ENCODE results near the gene TSHZ2.
A peak's percentile ranks its signal among the peaks of the same experiment; 100 is the strongest.
"Not testable (repeated sequence)": the region's sequence is repeated elsewhere in the genome, so short reads cannot be mapped to it uniquely, and the experiment has no call there.

The TSHZ2 gene

DNA sequence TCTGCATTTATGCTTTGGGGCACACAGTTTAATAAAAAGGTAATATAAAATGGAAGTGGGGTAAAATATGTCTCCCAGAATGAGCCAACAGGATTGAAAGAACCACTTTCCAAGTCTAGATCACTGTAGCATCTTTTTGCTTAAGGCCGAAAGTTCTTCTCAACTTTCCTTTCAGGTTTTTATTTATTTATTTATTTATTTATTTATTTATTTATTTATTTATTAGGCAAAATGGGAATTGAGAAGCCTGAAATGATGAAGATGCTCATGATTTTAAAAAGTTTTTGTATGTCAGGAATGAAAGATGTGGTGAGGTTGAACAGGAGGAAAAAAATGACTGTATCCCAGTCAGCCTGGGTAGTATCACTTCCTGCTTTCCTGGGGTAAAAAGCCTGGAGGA is 24.0 kb downstream of the TSHZ2 start:
- no peak for DNase-seq (ENCODE audit: low spot score)

DNA sequence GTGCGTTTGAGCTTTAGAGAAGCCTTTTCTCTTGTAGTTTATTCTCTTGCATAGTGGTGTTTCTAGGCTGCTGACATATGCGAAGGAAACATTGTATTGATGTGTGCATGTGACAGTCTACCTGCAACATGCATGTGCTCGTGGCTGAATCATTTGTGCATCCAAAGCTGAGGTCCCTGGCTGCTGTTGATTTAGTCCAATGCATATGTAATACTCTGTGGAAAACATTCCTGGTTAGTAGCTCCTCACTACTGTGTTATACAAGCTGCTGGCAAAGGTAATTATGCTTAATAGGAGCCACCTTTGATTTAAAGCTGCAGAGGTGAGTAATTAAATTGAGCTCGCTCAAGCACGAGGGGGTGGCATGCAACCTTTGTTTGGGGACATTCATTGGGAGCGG is 24.5 kb downstream of the TSHZ2 start:
- DNase-seq (ENCODE audit: low spot score): no peak

DNA sequence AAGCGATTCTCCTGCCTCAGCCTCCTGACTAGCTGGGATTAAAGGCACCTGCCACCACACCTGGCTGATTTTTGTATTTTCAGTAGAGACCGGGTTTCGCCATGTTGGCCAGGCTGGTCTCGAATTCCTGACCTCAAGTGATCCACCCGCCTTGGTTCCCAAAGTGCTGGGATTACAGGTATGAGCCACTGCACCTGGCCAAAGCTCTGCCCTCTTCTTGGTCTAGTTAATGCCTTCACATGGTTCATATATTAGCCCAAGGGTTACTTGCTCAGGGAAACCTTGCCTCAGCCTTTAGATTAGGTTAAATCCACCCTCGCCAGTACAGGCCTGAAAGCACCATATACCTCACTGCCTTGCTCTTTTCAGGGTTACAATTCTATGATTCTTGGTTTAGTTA is 26.1 kb downstream of the TSHZ2 start:
- DNase-seq (ENCODE audit: low spot score): no peak

DNA sequence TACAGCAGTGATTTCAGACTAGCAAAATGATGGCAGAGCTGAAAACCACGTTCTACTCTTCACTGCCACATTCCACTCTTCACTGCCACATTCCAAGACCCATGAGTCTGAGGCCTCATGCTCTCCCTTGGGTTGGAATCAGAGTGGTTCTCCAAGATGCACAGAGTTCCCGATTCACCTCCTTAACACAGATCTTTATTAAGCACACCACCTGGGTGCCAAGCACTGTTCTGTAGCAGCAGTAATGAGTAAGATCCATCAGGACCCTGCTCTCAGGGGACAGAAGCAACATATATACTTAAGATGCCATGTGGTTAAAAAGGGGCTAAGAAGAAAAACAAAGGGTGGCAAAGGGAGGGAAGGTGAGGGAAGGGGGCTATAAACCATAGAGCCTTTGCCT is 26.9 kb downstream of the TSHZ2 start:
- no peak for DNase-seq (ENCODE audit: low spot score)

DNA sequence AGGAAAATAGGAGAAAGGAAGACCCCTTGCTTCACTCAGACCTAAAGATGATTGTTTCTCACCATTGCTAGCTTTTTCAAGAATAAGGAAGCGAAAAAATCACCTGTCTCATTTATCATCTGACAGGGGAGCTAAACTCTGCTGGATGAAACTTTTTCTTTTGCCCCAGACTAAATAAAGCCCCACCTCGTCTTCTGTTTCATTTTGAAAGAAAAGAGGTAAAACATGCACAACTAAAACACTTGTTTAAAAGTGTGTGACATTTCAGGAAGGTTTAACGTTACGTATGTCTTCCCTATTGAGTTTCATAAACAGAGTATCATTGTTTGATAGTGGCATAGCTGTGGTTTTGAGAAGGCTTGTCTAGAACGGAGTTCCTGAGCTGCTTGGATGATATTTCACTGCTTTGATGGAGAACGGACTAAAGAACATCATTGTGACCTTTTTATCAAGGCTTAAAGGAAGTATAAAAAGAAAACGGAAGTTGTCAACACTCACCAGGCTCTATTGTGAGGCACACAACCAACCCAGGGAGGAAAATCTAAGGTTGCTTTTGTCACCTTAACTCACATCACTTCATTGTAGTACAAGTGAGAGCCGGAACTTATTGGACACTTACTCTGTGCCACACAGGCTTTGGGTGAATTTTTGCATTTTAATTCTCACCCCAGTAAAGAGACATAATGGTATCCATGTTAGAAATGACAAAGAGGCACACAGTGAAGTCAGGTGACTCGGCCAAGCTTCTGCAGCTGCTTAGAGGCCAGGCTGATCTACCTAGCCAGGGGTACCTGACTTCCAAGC is 29.5 kb downstream of the TSHZ2 start:
- DNase-seq (ENCODE audit: low spot score): no peak

DNA sequence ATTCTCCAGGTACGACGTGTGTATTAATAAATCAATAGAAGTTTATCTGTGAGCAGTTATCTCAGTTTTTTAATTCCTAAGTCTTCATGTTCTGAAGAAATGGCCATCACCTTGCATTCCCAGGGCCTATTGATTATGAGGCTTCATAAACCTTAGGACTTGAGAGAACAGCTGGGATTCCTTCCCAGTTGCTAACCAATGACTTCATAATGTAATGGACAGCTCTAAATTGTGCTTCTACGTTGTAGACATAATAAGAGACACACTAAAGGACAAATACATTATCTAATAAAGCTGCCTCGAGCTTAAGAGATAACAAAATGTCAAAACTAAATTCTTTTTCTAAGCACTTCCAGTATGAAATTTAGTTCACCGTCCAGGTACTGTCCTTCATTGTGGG is 30.6 kb downstream of the TSHZ2 start:
- no peak for DNase-seq (ENCODE audit: low spot score)

DNA sequence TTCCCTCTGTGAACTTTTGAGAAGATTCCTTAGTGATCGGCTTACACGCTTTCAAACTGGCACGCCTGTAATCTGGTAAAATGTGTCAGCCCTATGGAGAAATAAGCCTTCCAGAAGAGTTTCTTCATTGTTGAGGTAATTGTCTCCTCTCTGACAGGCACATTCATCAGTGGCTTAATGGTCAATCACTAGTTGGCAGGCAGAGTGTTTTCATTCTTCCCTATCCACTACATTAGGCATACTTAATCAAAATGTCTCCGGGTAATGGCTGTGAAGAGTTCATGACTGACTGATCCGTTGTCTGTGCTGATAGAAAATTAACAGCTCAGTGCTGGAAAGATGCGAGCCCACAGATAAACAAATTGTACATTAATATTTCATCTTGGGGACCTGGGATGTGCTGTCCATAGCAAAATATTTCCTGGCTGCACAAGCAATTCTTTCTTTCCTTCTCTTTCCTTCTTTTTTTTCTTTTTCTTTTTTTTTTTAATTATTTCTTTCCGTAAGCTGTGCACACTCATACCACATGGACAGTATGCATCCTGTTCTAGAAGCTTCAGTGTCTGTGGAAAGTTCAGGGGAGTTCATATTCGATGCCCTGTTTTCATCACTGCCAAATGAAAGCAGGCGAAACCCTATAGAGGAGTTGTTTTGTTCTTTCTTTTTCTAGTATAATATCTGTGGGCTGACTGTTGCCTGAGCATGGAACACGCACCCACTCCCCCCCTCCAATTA is 31.4 kb downstream of the TSHZ2 start:
- DNase-seq (ENCODE audit: low spot score): no peak

DNA sequence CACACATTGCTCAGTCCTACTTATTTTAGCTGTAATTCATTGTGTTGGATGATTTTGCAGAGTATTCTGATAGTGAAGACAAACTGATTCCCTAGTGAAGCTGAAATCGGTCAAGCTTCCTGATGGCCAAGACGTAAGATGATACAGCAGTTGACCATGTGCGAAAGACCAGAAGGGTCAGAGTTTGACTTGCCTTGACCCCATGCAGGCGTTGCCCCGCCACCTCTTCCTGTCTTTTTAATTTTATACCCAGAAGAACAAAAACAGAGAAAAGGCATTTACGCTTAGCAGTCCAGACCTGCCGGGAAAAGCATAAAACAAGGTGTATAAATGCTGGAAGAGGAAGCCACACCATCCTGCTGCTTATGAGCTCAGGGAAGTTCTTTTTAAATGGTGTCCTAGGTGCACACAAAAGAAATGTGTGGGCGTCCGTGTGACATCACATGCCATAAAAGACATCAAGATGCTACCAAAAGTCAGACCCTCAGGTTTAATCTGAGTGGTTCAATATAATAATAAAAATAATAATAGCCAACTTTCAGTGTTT is 32.2 kb downstream of the TSHZ2 start:
- DNase-seq (ENCODE audit: low spot score): no peak

DNA sequence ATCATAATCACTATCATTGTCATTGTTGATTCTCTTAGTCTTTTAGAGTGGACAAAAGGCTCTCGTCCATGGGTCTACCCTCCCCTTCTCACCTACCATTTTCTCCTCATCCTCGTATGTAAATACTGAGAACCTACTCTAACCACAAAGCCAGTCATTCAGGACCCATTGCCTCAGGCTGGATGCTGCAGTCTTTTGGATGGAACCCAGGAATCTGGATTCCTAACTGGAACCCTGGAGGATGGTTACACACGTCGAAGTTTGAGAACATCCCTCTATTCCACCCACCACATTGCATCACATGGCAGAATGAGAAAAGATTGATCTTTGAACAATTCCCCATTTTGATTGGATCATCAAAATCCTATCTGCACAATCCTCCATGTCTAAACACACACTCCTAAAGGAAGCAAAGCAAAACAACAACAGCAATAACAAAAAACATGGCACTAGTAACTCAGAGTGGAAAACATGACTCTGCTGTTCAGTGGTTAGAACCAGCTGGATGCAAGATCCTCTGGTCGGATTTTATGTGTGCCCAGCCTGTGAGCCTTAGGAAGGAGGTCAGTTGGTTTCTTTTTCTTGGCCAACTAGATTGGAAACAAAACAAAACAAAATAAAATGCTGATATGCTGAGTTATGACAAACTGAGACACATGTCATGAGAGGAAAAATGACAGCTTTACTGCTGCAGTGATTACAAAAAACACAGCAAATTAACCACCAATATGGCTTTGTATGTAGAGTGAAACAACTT is 38.0 kb downstream of the TSHZ2 start:
- no peak for DNase-seq (ENCODE audit: low spot score)

DNA sequence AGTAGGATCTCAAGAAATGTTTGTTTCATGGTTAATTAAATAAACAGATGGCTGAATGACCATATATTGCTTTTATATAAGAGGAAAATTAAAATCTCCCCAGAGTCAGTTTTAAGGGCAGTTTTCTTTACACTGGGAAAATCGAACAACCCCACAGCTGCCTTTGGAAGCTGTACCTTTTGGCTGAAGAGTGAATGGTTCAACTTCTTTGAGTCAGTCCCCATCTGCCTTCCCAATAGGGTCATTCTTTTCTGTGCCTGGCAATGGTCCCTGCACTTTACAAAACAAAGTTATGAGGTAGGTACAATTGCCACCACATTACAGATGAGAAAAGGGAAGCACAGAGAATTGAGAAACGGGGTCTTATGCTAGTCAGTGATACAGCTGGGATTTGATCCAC is 39.5 kb downstream of the TSHZ2 start:
- DNase-seq (ENCODE audit: low spot score): no peak

DNA sequence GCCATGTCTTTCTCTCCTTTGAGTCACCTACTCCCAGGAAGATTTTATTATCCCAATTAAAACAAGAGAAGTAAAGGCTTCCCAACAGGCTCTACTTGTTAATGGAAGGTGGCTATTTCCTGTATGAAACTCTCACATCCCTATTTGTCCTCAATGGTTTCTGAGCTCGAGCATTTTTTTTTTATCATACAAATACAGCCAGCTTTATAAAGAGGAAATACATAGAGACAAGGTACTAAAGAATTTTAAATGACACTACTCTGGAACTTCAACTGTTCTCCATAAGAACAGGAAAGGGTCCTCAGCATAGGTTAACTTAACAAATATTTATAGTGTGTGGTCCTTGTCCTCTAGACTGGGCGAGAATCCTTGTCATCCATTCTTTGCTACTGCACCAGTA is 41.0 kb downstream of the TSHZ2 start:
- DNase-seq (ENCODE audit: low spot score): no peak

DNA sequence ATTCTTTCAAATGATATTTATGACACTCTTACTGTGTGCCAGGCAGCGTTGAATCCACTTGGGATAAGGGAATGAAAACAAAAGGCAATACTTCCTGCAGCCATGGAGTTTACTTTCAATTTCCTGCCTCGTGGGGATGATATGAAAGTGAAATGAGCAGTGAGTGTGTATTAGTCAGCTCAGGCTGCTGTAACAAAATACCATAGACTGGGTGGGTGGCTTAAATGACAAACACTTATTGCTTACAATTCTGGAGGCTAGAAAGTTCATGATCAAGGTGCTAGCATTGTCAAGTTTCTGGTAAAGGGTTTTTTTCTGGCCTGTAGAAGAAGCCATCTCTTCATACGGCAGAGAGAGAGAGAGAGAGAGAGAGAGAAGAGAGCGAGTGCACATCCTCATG is 41.7 kb downstream of the TSHZ2 start:
- DNase-seq (ENCODE audit: low spot score): no peak

DNA sequence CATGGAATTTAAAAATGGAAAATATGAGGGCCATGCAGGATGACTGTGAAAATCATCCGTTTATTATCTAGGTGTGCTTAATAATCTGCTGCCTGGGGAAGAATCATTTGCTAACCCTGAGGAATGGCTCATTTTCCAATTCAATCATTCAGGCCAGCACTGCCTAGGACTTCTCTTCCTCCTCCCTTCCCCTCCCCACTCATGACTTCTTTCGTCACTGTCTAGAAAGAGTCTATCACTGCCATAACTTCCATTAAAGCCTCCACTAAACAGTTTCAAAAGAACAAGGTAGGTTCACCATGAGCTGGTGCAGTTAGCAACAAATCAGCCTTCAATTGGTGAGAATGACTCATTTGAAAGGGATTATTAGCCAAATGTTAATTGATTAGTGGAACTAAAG is 43.9 kb downstream of the TSHZ2 start:
- DNase-seq (ENCODE audit: low spot score): no peak

DNA sequence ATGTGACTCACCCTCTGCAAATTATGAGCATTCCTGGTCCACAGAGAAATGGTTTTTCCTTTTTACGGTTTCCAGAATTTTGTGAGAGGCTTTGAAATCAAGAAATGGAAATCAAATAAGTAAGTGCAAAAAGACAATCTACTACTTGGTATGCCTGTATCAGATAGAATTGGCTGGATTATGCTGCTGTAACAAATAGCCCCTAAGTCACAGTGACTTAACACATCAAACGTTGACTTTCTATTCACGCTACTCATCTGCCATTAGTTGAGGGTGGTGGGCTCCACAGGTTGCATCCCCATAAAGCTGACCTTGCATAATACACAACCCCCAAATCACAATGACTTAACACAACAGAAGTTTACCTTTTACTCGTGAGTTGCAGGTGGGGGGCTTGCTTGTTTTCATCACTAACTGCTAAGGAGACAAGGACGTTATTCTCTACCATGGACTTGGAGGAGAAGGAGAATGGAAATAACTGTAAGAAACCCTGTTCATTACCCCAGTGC is 44.4 kb downstream of the TSHZ2 start:
- DNase-seq (ENCODE audit: low spot score): no peak

DNA sequence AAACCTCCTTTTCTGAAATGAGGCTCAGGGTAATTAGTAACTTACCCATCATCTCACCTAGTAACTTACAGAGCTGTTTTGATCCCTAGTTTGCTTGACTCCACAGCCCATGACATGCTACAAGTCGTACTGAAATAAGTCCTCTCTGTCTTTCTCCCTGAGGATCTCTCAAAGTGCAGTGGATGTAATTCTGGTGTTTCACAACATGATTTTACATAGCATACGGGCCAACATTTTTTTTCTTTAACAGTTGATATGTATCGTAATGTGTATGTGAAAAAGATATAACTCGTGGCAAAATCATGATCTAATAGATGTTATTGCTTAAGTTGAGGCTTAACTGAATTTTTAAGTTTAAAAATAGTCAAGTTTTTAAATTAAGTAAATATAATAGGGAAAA is 45.0 kb downstream of the TSHZ2 start:
- DNase-seq (ENCODE audit: low spot score): no peak

DNA sequence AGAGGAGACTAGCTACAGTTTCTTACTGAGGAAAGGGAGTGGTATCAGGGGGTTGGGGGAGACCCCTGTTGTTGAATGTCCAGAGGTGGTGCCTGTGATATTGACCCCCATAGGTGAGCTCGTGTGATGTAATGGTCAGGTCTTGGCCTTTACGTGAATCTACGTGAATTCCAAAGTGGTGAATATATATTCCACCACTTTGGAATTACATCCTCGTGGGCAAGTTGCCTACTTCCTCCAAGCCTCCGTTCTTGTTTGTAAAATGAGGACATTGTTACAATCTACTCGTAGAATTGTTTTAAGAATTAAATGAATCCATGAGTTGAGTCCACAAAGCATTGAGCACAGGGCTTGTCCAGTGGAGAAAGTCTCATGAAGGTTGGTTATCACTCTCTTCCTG is 47.3 kb downstream of the TSHZ2 start:
- DNase-seq (ENCODE audit: low spot score): no peak

DNA sequence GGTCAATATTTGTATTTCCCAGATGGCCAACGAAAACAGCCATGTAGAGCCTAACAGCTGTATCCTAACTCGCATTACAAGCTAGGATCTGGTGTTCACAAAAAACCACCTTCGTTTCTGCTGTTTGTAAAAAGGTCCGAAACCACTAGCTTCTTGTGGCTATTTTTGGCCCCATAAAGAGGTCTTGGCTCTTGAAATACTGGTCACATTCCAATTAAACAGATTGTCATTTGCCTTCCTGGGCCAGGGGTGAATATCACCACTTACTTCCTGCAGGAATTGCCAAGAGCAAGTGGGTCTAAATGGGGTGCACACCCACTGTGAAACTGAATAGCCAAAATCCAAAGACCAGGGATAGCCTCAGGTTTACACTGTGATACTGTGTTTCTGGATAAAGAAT is 48.2 kb downstream of the TSHZ2 start:
- DNase-seq (ENCODE audit: low spot score): no peak

DNA sequence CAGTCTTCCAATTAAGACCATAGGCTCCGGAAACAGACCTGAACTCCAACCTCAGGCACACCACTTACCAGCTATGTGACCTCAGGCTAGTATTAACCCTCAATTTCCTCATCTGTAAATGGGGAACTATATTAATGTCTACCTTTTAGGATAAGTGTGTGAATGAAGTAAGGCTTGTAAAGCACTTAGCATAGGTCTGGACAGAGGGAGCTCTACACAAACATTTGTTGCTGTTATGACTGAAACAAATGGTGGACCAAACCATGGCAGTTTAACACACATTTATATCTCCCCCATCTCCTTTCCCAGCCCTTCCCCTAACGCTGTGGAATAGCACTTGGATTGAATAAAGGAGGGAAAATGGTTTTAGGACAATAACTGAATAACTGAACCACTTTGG is 48.7 kb downstream of the TSHZ2 start:
- DNase-seq (ENCODE audit: low spot score): no peak

DNA sequence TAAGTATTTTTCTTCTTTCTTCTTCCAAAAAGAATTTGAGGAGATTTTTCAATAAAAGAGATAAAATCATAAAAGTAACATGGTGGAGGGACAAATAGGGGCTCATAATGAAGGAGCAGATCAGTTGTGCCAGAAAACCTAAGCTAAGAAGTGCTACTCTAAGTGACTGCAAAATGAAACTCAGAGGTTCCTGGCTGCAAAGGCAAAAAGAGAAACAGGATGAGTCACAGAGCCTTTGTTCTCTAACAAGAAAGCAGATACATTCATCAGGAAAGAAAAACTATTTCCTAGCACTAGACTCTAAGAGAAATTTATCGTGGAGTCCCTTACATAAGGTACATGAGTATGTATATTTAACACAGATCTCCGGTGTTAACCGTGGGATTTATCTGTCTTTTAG is 49.8 kb downstream of the TSHZ2 start:
- peak; percentile 10 for DNase-seq (ENCODE audit: low spot score)

DNA sequence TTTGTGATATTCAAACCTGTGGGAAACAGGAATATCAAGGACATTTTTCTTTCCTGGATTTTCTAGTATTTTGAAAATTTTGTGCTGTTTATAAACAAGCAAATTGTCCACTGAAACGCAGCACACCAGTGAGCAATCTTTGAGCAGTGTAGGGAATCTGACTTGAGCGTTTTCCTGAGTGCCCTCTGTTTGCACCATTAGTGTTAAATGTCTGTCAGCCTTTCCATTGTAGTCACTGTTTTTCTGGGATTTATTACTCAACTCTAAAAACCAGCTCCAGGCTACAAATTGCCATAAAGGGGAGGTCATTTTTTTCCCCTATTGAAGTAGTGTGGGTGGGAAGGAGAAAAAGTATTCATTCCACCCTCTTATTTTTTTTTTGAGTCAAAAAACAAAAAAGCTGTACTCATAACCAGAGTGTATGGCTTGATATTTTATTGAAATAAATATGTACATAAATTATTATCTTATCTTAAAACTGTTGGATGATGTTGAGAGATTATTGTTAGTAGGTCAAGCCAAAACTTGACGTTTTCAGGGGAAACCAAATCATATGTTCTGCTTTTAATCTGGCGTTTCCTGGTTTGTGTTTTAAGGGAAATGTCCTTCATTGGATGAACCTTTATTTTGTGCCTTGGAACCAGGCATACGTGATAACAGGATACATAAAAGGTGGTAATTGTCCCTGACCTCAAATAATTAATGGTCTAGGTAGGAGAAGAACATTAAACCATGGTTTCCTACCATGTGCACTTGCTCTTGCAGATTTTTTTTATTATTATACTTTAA is 51.8 kb downstream of the TSHZ2 start:
- DNase-seq (ENCODE audit: low spot score): no peak

DNA sequence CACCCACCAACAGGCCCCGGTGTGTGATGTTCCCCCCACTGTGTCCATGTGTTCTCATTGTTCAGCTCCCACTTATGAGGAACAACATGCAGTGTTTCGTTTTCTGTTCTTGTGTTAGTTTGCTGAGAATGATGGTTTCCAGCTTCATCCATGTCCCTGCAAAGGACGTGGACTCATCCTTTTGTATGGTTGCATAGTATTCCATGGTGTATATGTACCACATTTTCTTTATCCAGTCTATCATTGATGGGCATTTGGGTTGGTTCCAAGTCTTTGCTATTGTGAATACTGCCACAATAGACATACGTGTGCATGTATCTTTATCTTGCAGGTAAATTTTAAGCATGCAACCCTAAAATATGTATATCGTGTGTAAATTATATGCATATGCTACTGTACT is 52.5 kb downstream of the TSHZ2 start:
- not testable (repeated sequence) for DNase-seq (ENCODE audit: low spot score)

DNA sequence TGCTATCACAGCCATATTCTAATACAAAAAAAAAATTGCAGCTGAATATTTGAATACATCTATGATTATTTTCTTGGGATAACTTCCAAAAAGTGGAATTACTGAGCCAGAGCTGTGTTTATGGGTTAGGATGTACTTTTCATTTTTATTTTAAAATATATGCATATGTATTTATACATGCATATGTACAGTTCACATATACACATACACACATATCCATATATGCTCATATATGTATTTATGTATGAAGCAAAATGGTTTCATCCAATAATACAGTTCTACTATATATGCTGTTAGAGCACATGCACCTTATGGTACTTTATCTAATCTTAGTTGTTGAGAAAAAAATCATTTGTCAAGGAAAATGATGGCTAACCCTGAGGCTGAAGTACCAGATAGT is 54.9 kb downstream of the TSHZ2 start:
- DNase-seq (ENCODE audit: low spot score): no peak

Data from kidney capillary endothelial cell (primary cell).